T47D (cell line): ENCODE data around the gene ZNF205.

Source experiments
- DNase-seq, 2 experiments: peaks; one replicate each; pipeline versions ENCODE4 v3.0.0 to v3.0.0-alpha.2; 2011 to 2012; ENCODE audit warnings: low read depth in 1 of 2, low spot score in 1 of 2
- JUND ChIP-seq: IDR thresholded peaks from 2 replicates; pipeline ENCODE4 v1.6.1; 2012; ENCODE audit warnings: low read depth
- in situ Hi-C: cut with HindIII; loops from 2 replicates; pipeline ENCODE4 v1.10.0; 2016; ENCODE audit warnings: low sequenced_read_pairs, low pct_unique_long_range_greater_than_20kb

Gene ZNF205

DNA sequence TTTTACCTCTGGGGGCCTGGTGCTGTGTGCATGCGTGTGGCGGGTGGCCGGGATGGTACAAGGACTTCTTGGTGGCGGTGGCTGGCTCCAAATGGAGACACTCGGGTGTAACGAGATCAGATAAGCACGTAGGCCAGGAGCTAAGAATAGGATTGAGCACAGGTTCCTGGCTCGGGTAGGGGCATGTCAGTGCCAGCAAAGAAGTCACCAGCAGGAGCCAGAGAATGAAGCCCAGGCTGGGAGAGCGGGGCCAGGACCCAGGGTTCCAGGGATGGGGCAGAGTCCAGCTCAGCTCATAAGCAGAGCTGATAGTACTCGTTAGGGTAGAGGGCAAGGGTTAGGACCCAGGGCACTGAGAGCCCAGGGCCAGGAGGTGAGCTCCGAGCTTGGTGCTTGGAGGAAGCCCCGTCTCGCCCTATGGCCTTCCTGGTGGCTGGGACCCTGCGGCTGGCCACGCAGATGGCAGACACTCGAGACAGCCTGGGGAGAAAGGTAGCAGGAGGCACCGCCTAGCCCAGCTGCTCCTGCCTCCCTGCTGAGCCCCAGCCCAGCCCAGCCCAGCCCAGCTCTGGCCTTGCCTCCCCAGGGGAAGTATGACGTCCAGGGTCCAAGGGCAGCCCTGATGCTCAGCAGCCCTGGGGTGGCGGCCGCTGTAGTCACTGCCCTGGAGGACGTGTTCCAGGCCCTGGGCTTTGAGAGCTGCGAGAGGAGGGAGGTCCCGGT, 31.4 kb downstream of the ZNF205 start:
- in situ Hi-C loops = no loop called here
- no peak for TF ChIP-seq JUND
- DNase-seq = no peak

DNA sequence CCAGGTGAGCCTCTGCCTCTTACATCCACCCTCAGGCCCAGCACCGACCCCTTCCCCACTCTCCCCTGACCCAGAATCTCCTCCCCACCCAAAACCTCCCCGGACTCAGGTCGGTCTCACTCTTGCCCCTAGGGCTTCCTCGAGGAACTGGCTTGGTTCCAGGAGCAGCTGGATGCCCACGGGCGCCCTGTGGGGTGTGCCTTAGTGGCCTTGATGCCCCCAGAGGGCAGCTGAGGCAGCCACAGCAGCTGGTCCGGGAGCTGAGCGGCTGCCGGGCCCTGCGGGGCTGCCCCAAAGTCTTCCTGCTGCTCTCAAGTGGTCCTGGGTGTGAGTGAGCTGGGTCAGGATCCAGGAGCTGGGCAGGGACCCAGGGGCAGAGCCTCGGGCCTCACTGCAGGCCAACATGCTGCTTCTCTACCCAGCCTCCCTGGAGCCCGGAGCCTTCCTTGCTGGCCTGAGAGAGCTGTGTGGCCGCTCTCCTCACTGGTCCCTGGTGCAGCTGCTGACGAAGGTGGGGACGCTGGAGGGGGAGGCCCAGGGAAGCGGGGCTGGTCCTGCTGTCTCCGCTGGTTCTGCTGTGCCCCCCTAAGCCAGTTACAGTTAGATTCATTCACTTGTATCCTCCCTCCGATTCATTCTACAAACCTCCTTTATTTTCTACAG, 32.1 kb downstream of the ZNF205 start:
- DNase-seq = no peak
- in situ Hi-C loops = no loop called here
- TF ChIP-seq JUND = no peak

DNA sequence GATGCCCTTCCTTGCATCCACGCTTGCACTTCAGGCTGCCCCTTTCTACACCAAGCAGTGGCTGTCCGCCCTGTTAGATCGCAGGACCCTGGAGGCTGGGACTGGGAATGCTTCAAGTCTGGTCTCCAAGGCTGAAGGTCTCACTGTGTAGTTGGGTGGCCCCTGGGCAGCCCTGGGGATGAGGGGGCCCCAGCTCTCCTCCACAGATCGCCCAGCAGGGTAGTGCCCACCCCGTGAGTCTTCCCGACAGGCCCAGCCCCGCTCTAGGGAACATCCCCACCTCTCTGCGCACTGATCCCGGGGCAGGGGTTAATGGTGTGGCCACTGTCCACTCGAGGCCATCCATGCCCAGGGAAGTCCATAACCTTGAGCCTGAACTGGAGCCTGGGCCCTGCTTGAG, 32.8 kb downstream of the ZNF205 start:
- no peak for TF ChIP-seq JUND
- DNase-seq = no peak
- in situ Hi-C loops = no loop called here

DNA sequence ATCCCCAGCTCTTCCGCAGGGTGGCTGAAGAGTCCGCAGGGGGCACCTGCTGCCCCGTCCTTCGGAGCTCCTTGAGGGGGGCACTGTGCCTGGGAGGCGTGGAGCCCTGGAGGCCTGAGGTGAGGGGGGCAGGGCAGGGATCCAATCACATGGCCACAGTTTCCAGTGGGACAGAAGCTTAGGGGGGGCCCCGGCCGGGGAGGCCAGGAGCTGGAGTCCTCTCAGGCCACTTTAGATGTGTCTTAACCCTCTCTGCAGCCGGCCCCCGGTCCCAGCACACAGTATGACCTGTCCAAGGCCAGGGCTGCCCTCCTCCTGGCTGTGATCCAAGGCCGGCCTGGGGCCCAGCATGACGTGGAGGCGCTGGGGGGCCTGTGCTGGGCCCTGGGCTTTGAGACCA, 33.3 kb downstream of the ZNF205 start:
- TF ChIP-seq JUND = no peak
- in situ Hi-C loops = no loop called here
- DNase-seq = no peak

DNA sequence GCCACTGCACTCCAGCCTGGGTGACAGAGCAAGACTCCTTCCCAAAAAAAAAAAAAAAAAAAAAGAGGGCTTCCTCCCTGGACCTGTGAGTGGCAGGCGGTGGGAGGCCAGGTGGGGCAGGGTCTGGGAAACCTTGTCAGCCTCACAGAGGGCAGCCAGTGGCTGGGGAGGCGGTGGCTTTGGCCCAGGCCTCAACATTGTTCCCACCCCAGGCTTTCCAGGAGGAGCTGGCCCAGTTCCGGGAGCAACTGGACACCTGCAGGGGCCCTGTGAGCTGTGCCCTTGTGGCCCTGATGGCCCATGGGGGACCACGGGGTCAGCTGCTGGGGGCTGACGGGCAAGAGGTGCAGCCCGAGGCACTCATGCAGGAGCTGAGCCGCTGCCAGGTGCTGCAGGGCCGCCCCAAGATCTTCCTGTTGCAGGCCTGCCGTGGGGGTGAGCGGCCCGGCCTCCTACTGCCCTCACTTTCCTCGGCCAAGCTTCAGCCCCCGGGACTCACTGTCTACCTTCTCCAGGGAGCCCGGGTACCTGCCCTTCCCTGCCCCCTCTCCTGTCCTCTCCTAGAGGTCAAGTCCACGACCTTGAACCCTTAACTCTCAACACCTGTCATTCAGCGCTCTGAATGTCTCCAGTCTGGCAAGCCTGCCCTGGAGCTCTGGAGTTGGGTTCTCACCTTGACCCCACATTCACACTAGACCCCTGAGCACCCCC, 34.8 kb downstream of the ZNF205 start:
- in situ Hi-C loops = no loop called here
- no peak for TF ChIP-seq JUND
- no peak for DNase-seq

DNA sequence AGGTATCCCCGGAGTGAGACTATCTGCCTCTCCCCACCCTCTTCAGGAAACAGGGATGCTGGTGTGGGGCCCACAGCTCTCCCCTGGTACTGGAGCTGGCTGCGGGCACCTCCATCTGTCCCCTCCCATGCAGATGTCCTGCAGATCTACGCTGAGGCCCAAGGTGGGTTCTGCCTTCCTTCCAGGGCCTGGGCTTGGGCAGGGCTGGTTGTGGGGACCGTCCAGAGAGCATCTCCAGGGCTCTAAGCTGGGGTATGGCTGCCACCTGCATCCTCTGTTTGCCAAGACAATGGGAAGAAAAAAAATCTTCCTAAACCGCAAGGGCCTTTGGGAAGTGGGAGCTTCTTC, 35.3 kb downstream of the ZNF205 start:
- in situ Hi-C loops = no loop called here
- TF ChIP-seq JUND = no peak
- DNase-seq = no peak

DNA sequence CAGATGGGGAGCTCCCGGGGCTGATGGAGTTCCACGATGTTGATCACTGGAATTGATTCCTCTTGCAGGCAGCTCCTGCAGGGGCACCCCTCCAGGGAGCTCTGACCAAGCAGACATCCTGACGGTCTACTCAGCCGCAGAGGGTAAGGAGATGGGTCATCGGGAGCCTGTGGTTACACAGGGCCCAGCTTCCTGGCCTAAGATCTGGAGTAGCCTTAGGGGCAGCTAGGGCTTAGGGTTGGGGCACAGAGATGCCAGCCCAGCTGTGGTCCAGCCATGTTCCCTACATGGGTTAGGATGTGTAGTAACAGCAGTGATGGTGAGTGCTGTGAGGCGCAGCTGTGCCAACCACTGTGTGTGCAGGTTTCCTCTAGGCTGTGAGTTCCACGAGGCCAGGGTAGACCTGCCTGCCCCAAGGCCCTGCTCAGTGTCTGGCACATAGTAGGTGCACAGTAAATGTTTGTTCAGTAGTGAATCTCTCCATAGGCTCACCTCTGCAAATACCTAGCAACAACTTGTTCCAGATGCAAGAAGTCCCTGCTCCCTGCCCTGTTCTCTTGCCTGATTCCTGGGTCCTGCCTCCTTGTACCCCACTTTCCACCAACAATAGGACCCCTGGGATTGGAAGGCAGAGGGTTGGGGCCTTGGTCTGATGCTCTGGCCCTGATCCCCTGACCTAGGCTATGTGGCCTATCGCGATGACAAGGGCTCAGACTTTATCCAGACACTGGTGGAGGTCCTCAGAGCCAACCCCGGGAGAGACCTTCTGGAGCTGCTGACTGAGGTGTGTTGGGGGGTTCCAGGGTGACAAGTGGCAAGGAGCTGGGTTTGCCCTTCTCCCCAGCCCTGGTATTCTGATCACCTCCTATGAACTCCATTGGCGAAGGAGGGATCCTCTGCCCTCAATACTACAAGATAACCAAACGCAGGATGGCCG, 36.1 kb downstream of the ZNF205 start:
- no peak for TF ChIP-seq JUND
- in situ Hi-C loops = no loop called here
- no peak for DNase-seq

DNA sequence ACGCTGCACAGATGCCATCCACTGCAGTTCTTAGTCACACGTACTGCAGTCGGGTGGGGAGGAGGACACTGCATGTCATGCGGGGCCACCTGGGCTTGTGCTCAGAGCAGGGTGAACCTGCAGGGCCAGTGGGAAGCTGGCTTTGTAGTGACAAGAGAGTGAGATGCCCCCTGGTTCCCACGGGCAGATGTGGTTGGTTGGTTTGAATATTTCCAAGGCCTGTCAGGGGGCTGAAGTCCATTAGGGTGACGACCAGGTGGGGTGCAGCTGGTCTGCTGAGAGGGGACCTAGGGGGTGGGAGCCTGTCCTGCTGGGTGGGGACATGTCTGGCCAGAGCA, 36.8 kb downstream of the ZNF205 start:
- no peak for DNase-seq
- TF ChIP-seq JUND = no peak
- in situ Hi-C loops = no loop called here

DNA sequence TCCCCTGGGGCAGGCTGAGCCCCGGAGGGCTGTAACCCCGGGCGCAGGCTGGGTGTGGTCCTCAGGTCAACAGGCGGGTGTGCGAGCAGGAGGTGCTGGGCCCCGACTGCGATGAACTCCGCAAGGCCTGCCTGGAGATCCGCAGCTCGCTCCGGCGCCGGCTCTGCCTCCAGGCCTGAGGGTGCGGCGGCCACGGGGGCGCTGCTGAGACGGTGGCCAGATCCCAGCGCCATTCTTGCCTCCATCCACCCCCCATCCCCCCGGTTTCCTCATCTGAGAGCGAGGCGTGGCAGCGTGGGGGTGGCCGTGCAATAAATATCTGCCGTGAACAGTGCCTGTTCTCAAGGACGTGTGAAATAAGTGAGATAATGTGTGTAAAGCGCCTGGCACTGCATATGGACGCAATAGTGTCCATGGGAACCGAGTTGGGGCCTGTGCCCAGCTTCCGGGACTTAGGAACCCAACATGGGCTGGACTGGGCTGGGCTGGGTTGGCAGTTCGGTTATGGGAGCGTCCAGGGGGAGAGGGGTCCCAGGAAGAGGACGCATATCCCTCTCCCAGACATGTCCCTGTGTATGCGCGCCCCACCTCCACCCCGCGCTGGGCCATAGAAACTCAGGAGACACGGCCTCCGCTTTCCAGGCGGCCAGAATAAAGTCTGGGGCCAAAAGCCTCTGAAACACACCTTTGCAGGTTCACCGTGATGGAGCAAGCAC, 37.4 kb downstream of the ZNF205 start:
- in situ Hi-C loops = no loop called here
- no peak for TF ChIP-seq JUND
- peak; percentile 38 to 58 for DNase-seq

DNA sequence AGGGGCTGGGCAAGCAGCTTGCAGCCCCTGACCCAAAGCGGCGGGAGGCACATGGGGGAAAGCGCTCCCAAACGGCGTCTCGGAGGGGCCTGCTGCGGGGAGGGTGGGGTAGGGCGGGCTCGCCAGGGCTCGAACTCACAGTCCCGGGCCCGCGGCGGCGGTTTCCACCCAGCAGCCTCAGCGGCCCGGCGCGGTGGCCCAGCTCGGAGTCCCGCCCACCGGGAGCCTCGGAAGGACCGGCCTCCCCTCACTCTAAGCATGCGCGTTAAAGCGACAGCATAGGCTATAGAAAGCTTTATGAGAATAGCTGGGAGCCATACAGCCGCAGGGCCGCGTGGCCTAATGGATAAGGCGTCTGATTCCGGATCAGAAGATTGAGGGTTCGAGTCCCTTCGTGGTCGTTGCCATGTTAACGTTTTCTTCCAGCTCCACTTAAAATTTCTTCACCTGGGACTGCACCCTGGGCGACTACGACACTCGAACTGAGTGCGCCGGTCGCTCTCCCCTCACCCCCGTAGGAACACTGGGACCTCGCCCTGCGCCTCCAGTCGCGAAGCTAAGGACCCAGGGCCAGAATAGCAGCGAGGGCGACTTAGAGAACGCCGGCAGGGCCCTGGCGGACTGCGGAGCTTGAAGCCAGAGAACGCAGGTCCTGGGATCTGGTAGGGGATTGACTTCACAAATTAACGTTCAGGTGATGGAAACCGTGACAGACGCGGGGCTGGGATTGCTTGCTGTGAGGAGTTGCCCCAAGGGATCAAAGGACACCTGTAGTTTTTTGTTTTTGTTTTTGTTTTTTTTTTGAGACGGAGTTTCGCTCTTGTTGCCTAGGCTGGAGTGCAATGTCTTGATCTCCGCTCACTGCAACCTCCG, 38.2 kb downstream of the ZNF205 start:
- in situ Hi-C loops = no loop called here
- DNase-seq = peak; percentile 90 to 97
- TF ChIP-seq JUND = no peak

DNA sequence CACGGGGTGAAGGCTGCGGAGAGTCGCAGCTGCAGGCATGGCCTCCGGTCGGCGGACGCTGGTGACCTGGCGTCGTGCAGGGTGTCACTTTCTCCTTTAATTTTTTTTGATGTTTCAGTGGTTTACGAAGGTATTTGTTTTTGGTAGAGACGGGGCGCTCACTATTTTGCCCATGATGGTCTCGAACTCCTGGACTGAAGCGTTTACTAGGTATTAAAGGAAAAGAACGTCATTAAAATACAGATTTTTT, 39.6 kb downstream of the ZNF205 start:
- no peak for DNase-seq
- TF ChIP-seq JUND = no peak
- in situ Hi-C loops = no loop called here
